ENCODE measurements around the gene EEF1AKMT1. TPM values are rescaled to one million over a fixed set of nuclear protein-coding genes. Genes with fewer than 3 reads are reported as not detected.

The EEF1AKMT1 gene
- polyA plus RNA-seq, 1 donor from 2014 or later, result 8.2 TPM

DNA sequence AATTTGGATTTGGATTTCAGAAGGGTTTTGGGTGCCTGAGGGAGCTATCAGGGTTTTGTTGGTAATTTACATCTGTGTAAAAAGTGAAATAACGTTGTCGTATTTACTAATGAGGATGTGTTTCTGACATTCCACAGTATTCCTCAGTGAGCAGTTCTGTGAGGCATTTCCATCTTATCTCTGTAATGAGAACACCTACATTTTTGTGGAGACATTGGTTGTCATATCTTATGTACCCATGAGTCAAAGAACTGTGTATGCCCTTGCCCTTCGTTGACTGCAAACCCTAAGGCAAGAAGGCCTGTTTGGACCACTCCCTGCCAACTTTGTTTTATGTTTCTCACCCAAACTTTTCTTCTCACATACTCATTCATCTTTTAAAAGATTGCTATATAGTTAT is 84.5 kb downstream of the EEF1AKMT1 start:
- no peaks in the 10 kb centered on the region for H3K79me2 ChIP-seq (replicated peaks; ENCODE audit: insufficient read depth, low read length)
- no peak overlapping the region for H2AFZ ChIP-seq (ENCODE audit: low read depth, low read length)
- H3K9me2 ChIP-seq (ENCODE audit: insufficient read depth, low read length), result no peaks in the 10 kb centered on the region
- no peak overlapping the region for H3K4me3 ChIP-seq (ENCODE audit: low read length)
- H3K4me2 ChIP-seq (ENCODE audit: low read length), result no peak overlapping the region
- no peaks in the 10 kb centered on the region for H4K20me1 ChIP-seq (ENCODE audit: insufficient read depth)
- H3F3A ChIP-seq (ENCODE audit: insufficient read depth, low read length, poor library complexity, severe bottlenecking), result no peaks in the 10 kb centered on the region
- no peak overlapping the region for H3K27ac ChIP-seq (ENCODE audit: low read length)
- TF ChIP-seq EP300 (conservative IDR thresholded peaks at IDR 0.05; ENCODE audit: poor library complexity, severe bottlenecking), result no peak
- no peak for TF ChIP-seq TAF1 (IDR thresholded peaks at IDR 0.05; ENCODE audit: low read depth)
- TF ChIP-seq MXI1 (conservative IDR thresholded peaks at IDR 0.05; ENCODE audit: poor library complexity, severe bottlenecking), result no peak
- TF ChIP-seq, protein P1, sequence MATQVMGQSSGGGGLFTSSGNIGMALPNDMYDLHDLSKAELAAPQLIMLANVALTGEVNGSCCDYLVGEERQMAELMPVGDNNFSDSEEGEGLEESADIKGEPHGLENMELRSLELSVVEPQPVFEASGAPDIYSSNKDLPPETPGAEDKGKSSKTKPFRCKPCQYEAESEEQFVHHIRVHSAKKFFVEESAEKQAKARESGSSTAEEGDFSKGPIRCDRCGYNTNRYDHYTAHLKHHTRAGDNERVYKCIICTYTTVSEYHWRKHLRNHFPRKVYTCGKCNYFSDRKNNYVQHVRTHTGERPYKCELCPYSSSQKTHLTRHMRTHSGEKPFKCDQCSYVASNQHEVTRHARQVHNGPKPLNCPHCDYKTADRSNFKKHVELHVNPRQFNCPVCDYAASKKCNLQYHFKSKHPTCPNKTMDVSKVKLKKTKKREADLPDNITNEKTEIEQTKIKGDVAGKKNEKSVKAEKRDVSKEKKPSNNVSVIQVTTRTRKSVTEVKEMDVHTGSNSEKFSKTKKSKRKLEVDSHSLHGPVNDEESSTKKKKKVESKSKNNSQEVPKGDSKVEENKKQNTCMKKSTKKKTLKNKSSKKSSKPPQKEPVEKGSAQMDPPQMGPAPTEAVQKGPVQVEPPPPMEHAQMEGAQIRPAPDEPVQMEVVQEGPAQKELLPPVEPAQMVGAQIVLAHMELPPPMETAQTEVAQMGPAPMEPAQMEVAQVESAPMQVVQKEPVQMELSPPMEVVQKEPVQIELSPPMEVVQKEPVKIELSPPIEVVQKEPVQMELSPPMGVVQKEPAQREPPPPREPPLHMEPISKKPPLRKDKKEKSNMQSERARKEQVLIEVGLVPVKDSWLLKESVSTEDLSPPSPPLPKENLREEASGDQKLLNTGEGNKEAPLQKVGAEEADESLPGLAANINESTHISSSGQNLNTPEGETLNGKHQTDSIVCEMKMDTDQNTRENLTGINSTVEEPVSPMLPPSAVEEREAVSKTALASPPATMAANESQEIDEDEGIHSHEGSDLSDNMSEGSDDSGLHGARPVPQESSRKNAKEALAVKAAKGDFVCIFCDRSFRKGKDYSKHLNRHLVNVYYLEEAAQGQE (IDR thresholded peaks at IDR 0.05; ENCODE audit: borderline replicate concordance), result no peak
- TF ChIP-seq EZH2 (IDR thresholded peaks at IDR 0.05; ENCODE audit: borderline replicate concordance, insufficient read depth, low read length, poor library complexity, severe bottlenecking), result no peak
- TF ChIP-seq POLR2AphosphoS5 (IDR thresholded peaks at IDR 0.05), result no peak
- no peak overlapping the region for H3K9ac ChIP-seq (ENCODE audit: low read length)
- H3K36me3 ChIP-seq (ENCODE audit: insufficient read depth, low read length), result peaks cover 4% of the 10 kb centered on the region
- H3K27me3 ChIP-seq (ENCODE audit: insufficient read depth, low read depth, low read length), result no peaks in the 10 kb centered on the region
- no peaks in the 10 kb centered on the region for H3K9me3 ChIP-seq (ENCODE audit: low read length)

DNA sequence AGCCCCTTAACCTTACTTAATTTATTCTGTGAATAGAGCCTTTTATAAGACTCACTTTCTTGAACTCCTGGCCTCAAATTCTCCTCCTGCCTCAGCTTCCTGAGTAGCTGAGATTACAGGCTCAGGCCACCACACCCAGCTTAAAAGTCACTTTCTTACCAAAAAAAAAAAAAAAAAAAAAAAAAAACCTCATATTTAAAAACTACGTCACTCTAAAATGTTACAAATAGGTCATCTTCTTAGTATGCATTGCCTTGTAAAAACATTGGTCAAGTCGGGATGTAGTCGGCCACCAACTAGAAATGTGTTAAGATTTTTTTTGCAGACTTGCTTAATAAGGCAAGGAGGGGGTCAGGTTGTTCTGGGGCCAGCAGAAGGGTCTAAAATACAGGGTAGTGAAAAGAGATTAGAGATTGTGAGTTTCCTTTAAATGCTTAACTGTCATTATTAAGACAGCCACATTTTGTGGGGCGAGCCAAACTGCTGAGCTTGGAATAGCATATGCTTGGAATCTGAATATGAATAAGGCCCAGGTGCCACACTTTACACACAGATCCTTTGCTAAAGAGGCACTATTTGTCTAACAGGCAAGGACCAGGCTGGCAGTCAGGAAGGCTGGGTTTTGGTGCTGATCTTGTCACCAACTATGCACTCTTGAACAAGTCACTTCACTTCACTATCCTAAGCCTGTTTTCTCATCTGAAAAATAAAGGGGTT is 86.7 kb downstream of the EEF1AKMT1 start:
- Histone ChIP-seq H3K79me2 (replicated peaks; ENCODE audit: insufficient read depth, low read length) (no peaks in the 10 kb centered on the region), H3K9ac (ENCODE audit: low read length) (no peak overlapping the region), H2AFZ (ENCODE audit: low read depth, low read length) (no peak overlapping the region), H3K27me3 (ENCODE audit: insufficient read depth, low read depth, low read length) (no peaks in the 10 kb centered on the region), H4K20me1 (ENCODE audit: insufficient read depth) (no peaks in the 10 kb centered on the region), H3K9me2 (ENCODE audit: insufficient read depth, low read length) (no peaks in the 10 kb centered on the region), H3K36me3 (ENCODE audit: insufficient read depth, low read length) (peaks cover 4% of the 10 kb centered on the region), H3K4me3 (ENCODE audit: low read length) (no peak overlapping the region), H3F3A (ENCODE audit: insufficient read depth, low read length, poor library complexity, severe bottlenecking) (no peaks in the 10 kb centered on the region), H3K27ac (ENCODE audit: low read length) (no peak overlapping the region), H3K4me2 (ENCODE audit: low read length) (no peak overlapping the region), H3K9me3 (ENCODE audit: low read length) (no peaks in the 10 kb centered on the region)
- no peak for TF ChIP-seq EP300 (conservative IDR thresholded peaks at IDR 0.05; ENCODE audit: poor library complexity, severe bottlenecking)
- TF ChIP-seq MXI1 (conservative IDR thresholded peaks at IDR 0.05; ENCODE audit: poor library complexity, severe bottlenecking), result no peak
- no peak for TF ChIP-seq EZH2 (IDR thresholded peaks at IDR 0.05; ENCODE audit: borderline replicate concordance, insufficient read depth, low read length, poor library complexity, severe bottlenecking)
- TF ChIP-seq, protein P2, sequence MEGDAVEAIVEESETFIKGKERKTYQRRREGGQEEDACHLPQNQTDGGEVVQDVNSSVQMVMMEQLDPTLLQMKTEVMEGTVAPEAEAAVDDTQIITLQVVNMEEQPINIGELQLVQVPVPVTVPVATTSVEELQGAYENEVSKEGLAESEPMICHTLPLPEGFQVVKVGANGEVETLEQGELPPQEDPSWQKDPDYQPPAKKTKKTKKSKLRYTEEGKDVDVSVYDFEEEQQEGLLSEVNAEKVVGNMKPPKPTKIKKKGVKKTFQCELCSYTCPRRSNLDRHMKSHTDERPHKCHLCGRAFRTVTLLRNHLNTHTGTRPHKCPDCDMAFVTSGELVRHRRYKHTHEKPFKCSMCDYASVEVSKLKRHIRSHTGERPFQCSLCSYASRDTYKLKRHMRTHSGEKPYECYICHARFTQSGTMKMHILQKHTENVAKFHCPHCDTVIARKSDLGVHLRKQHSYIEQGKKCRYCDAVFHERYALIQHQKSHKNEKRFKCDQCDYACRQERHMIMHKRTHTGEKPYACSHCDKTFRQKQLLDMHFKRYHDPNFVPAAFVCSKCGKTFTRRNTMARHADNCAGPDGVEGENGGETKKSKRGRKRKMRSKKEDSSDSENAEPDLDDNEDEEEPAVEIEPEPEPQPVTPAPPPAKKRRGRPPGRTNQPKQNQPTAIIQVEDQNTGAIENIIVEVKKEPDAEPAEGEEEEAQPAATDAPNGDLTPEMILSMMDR (IDR thresholded peaks at IDR 0.05; ENCODE audit: poor library complexity, severe bottlenecking), result no peak
- TF ChIP-seq, protein P1 (IDR thresholded peaks at IDR 0.05; ENCODE audit: borderline replicate concordance), result no peak
- no peak for TF ChIP-seq TAF1 (IDR thresholded peaks at IDR 0.05; ENCODE audit: low read depth)
- TF ChIP-seq RAD21 (conservative IDR thresholded peaks at IDR 0.05), result no peak
